OCI-LY7 (cell line): ENCODE measurements around the gene NQO1. TPM values are rescaled to one million over a fixed set of nuclear protein-coding genes. Genes with fewer than 3 reads are reported as not detected.

Experiments
- BruUV-seq: library from RNA; stranded (reverse); fragments of 400-500 nt; replicated peaks from 2 replicates; lab custom pipeline; 2021; lab: Mats Ljungman, UMichigan
- CTCF ChIA-PET: fragments of 300-600 bp; sonication (Branson Sonifier 250); formaldehyde crosslinking; loops from one replicate; lab custom pipeline; 2022; ENCODE audit warnings: antibody characterized with exemption; ENCODE audit not compliant: unreplicated experiment; lab: Charles Lee
- POLR2A ChIA-PET: fragments of 300-600 bp; sonication (Branson Sonifier 250); formaldehyde crosslinking; loops from one replicate; lab custom pipeline; 2022; ENCODE audit warnings: antibody characterized with exemption; lab: Charles Lee
- DNase-seq: peaks from one replicate; pipeline ENCODE4 v3.0.0-alpha.2; 2015; ENCODE audit warnings: low spot score
- H2AFZ ChIP-seq: fragments of 200-600 bp; sonication (generic), shearing (Covaris generic); 2 replicates; pipeline ENCODE4 v1.6.1; 2014; ENCODE audit warnings: mild to moderate bottlenecking, antibody characterized with exemption, low read length, moderate library complexity
- H3K27ac ChIP-seq: fragments of 200-600 bp; sonication (generic); 2 replicates; pipeline ENCODE4 v1.5.1; 2014; ENCODE audit warnings: mixed run types, low read depth, mild to moderate bottlenecking, moderate library complexity, low read length, inconsistent platforms; ENCODE audit not compliant: poor library complexity, severe bottlenecking
- H3K36me3 ChIP-seq: fragments of 200-600 bp; sonication (generic); 2 replicates; pipeline ENCODE4 v1.6.1; 2014; ENCODE audit warnings: mild to moderate bottlenecking, antibody characterized with exemption, low read length, moderate library complexity, mixed read lengths; ENCODE audit not compliant: insufficient read depth
- H3K4me1 ChIP-seq: fragments of 200-600 bp; sonication (generic); 2 replicates; pipeline ENCODE4 v1.5.1; 2014; ENCODE audit warnings: mild to moderate bottlenecking, low read length; ENCODE audit not compliant: insufficient read depth, poor library complexity, severe bottlenecking
- H3K4me2 ChIP-seq: fragments of 200-600 bp; sonication (generic); 2 replicates; pipeline ENCODE4 v1.6.1; 2014; ENCODE audit warnings: mild to moderate bottlenecking, low read length
- H3K4me3 ChIP-seq: fragments of 200-600 bp; sonication (generic); 2 replicates; pipeline ENCODE4 v1.5.1; 2014; ENCODE audit warnings: mild to moderate bottlenecking, low read depth, low read length; ENCODE audit not compliant: poor library complexity, severe bottlenecking
- H3K79me2 ChIP-seq: fragments of 200-600 bp; sonication (generic); 2 replicates; pipeline ENCODE4 v1.6.1; 2016; ENCODE audit warnings: low read depth, mild to moderate bottlenecking, low read length, moderate library complexity, mixed read lengths; ENCODE audit not compliant: insufficient read depth
- H3K9me2 ChIP-seq: fragments of 200-600 bp; sonication (generic); 2 replicates; pipeline ENCODE4 v1.6.1; 2016; ENCODE audit warnings: mild to moderate bottlenecking, low read length, mixed read lengths; ENCODE audit not compliant: insufficient read depth
- H3K9me3 ChIP-seq: fragments of 200-600 bp; sonication (generic); 2 replicates; pipeline ENCODE4 v1.6.1; 2014; ENCODE audit warnings: mild to moderate bottlenecking, mixed run types, low read length, mixed read lengths
- H4K20me1 ChIP-seq: fragments of 200-600 bp; sonication (generic); 2 replicates; pipeline ENCODE4 v1.6.1; 2014; ENCODE audit warnings: mild to moderate bottlenecking, antibody characterized with exemption, low read length, moderate library complexity, mixed read lengths; ENCODE audit not compliant: insufficient read depth
- CTCF ChIP-seq: fragments of 200-600 bp; sonication (generic); conservative IDR thresholded peaks from 2 replicates; pipeline ENCODE4 v1.5.1; 2014; ENCODE audit warnings: mild to moderate bottlenecking, antibody characterized with exemption, low read length, moderate library complexity, mixed read lengths
- EZH2phosphoT487 ChIP-seq: fragments of 200-600 bp; sonication (generic); IDR thresholded peaks from 2 replicates; pipeline ENCODE4 v1.6.1; 2018; ENCODE audit warnings: low read depth, borderline replicate concordance, mild to moderate bottlenecking, mixed run types, antibody characterized with exemption, low read length, moderate library complexity, mixed read lengths
- intact Hi-C: fragments of 100-400 bp; cut with micrococcal nuclease; formaldehyde crosslinking; loops from one replicate; pipeline ENCODE4 v1.10.0; 2022; ENCODE audit not compliant: unreplicated experiment
- total RNA-seq, 2 experiments: library from RNA; depleted of rRNA in 1 of 2; stranded (reverse); fragments of >200 nt in 1 of 2; shearing (Covaris generic) in 1 of 2; gene quantifications; 2 replicates each; pipeline ENCODE4 v1.2.3, GENCODE V29; 2014 to 2022

NQO1 gene
- total RNA-seq, 2 experiments from 2014 or later, result 3.2 to 4.1 TPM

GRCh38 chr16:69720822-69721430 is 5.4 kb downstream of the NQO1 start:
- intact Hi-C loops, result no loop called here
- Histone ChIP-seq H3K27ac (no peak overlapping the region), H4K20me1 (no peaks in the 10 kb centered on the region), H3K36me3 (no peaks in the 10 kb centered on the region), H3K4me3 (no peak overlapping the region), H3K4me1 (peaks cover 14% of the 10 kb centered on the region), H3K9me3 (no peaks in the 10 kb centered on the region), H3K4me2 (no peak overlapping the region), H3K9me2 (no peaks in the 10 kb centered on the region), H2AFZ (no peak overlapping the region), H3K79me2 (no peaks in the 10 kb centered on the region)
- no peak for DNase-seq
- ChIA-PET POLR2A (interaction anchor here (0.6 kb wide), 1 partner anchor 62 kb away, joined by 3 read pairs; no protein-coding TSS in a partner anchor), CTCF (no interaction called here)
- TF ChIP-seq EZH2phosphoT487, result no peak
- TF ChIP-seq CTCF, result no peak
- BruUV-seq, result no TSS peak

GRCh38 chr16:69718111-69718764 is 8.1 kb downstream of the NQO1 start:
- TF ChIP-seq EZH2phosphoT487 (no peak), CTCF (no peak)
- POLR2A ChIA-PET, result interaction anchor here (0.8 kb wide), 1 partner anchor 9 kb away, joined by 3 read pairs; no protein-coding TSS in a partner anchor
- no peaks in the 10 kb centered on the region for H3K36me3 ChIP-seq
- CTCF ChIA-PET, result no interaction called here
- H3K4me2 ChIP-seq, result no peak overlapping the region
- H3K4me3 ChIP-seq, result no peak overlapping the region
- H3K27ac ChIP-seq, result no peak overlapping the region
- BruUV-seq, result no TSS peak
- DNase-seq, result no peak
- H3K9me3 ChIP-seq, result no peaks in the 10 kb centered on the region
- H4K20me1 ChIP-seq, result no peaks in the 10 kb centered on the region
- H3K79me2 ChIP-seq, result no peaks in the 10 kb centered on the region
- H3K4me1 ChIP-seq, result no peaks in the 10 kb centered on the region
- H3K9me2 ChIP-seq, result no peaks in the 10 kb centered on the region
- H2AFZ ChIP-seq, result no peak overlapping the region
- intact Hi-C loops, result no loop called here

- no peaks in the 10 kb centered on the region for H3K36me3 ChIP-seq
- H2AFZ ChIP-seq, result no peak overlapping the region
- no peaks in the 10 kb centered on the region for H3K9me2 ChIP-seq
- intact Hi-C loops, result no loop called here
- ChIA-PET POLR2A (interaction anchor here (0.8 kb wide), 1 partner anchor 10 kb away, joined by 3 read pairs; no protein-coding TSS in a partner anchor), CTCF (no interaction called here)
- no peak overlapping the region for H3K4me2 ChIP-seq
- H3K27ac ChIP-seq, result no peak overlapping the region
- no peak for TF ChIP-seq CTCF
- no peak for TF ChIP-seq EZH2phosphoT487
- no peaks in the 10 kb centered on the region for H4K20me1 ChIP-seq
- H3K79me2 ChIP-seq, result no peaks in the 10 kb centered on the region
- DNase-seq, result no peak
- H3K4me1 ChIP-seq, result no peaks in the 10 kb centered on the region
- BruUV-seq, result no TSS peak
- H3K9me3 ChIP-seq, result no peaks in the 10 kb centered on the region
- H3K4me3 ChIP-seq, result no peak overlapping the region
Measured at GRCh38 chr16:69717066-69717465, 9.3 kb downstream of the NQO1 start.
